MM.1S (cell line): ENCODE results near the gene ABCA13.

Experiments used
- DNase-seq: peaks from one replicate; pipeline ENCODE4 v3.0.0-alpha.2; 2015
- H2AFZ ChIP-seq: fragments of 300-600 bp; sonication (generic); 2 replicates; pipeline ENCODE4 v1.6.0; 2016; ENCODE audit warnings: antibody characterized with exemption, low read length
- H3F3A ChIP-seq: fragments of 300-600 bp; sonication (generic); 2 replicates; pipeline ENCODE4 v1.6.1; 2016; ENCODE audit warnings: mild to moderate bottlenecking, antibody characterized with exemption, low read length, moderate library complexity, mixed read lengths; ENCODE audit not compliant: insufficient read depth
- H3K27ac ChIP-seq: fragments of 300-600 bp; sonication (generic); 2 replicates; pipeline ENCODE4 v1.5.1; 2016; ENCODE audit warnings: mild to moderate bottlenecking, low read length
- H3K27me3 ChIP-seq: fragments of 300-600 bp; sonication (generic); replicated peaks from 2 replicates; pipeline ENCODE4 v1.6.0; 2016; ENCODE audit warnings: low read length; ENCODE audit not compliant: insufficient read depth
- H3K36me3 ChIP-seq: fragments of 300-600 bp; sonication (generic); replicated peaks from 2 replicates; pipeline ENCODE4 v1.6.1; 2016; ENCODE audit warnings: mild to moderate bottlenecking, low read length, mixed read lengths; ENCODE audit not compliant: insufficient read depth
- H3K4me1 ChIP-seq: fragments of 300-600 bp; sonication (generic); 2 replicates; pipeline ENCODE4 v1.6.1; 2016; ENCODE audit warnings: low read length, mixed read lengths
- H3K4me2 ChIP-seq: fragments of 300-600 bp; sonication (generic); 2 replicates; pipeline ENCODE4 v1.6.0; 2016; ENCODE audit warnings: low read depth, low read length
- H3K4me3 ChIP-seq: fragments of 300-600 bp; sonication (generic); 2 replicates; pipeline ENCODE4 v1.5.1; 2016; ENCODE audit warnings: low read length, mixed read lengths
- H3K79me2 ChIP-seq: fragments of 300-600 bp; sonication (generic); 2 replicates; pipeline ENCODE4 v1.6.1; 2016; ENCODE audit warnings: mixed run types, low read length, mixed read lengths
- H3K9ac ChIP-seq: fragments of 300-600 bp; sonication (generic); 2 replicates; pipeline ENCODE4 v1.6.1; 2016; ENCODE audit warnings: low read length, mixed read lengths
- H3K9me2 ChIP-seq: fragments of 300-600 bp; sonication (generic); replicated peaks from 2 replicates; pipeline ENCODE4 v1.6.1; 2016; ENCODE audit warnings: mild to moderate bottlenecking, low read length, mixed read lengths; ENCODE audit not compliant: insufficient read depth
- H3K9me3 ChIP-seq: fragments of 300-600 bp; sonication (generic); replicated peaks from 2 replicates; pipeline ENCODE4 v1.6.1; 2016; ENCODE audit warnings: mild to moderate bottlenecking, low read length, mixed read lengths; ENCODE audit not compliant: insufficient read depth
- H4K20me1 ChIP-seq: fragments of 300-600 bp; sonication (generic); 2 replicates; pipeline ENCODE4 v1.6.1; 2016; ENCODE audit warnings: mild to moderate bottlenecking, low read length, moderate library complexity, mixed read lengths; ENCODE audit not compliant: insufficient read depth
- EZH2 ChIP-seq: fragments of 300-600 bp; sonication (generic); optimal IDR thresholded peaks from 2 replicates; pipeline ENCODE3; 2017; ENCODE audit warnings: low read depth, mild to moderate bottlenecking, antibody characterized with exemption, low read length, mixed read lengths
- EZH2phosphoT487 ChIP-seq: fragments of 300-600 bp; sonication (generic); IDR thresholded peaks from 2 replicates; pipeline ENCODE4 v1.6.1; 2018; ENCODE audit warnings: antibody characterized with exemption, low read length
- TF ChIP-seq, protein P1 (sequence below): fragments of 300-600 bp; sonication (generic); IDR thresholded peaks from 2 replicates; pipeline ENCODE4 v1.5.1; 2016; ENCODE audit warnings: antibody characterized with exemption, low read length, mixed read lengths

The ABCA13 gene

DNA sequence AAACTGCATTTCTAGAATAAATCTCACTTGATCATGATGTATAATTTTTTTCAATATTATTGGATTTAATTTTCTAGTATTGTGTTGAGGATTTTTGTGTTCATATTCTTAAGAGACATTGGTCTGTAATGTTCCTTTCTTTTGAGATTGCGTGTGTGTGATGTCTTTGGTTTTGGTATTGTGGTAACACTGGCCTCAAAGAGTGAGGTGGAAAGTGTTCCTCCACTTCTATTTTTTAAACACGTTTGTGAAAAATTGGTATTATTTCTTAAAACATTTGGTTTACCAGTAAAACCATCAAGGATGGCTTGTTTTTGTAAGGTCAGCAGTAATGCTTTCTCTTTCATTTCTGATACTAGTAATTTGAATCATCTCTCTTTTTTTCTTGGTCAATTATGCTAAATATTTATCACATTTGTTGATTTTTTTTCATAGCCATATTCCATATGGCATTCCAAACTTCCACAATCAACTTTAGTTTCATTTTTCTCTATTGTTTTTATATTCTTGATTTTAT, 462.9 kb downstream of the ABCA13 start:
- Histone ChIP-seq H3K4me2 (peak overlapping the region; percentile 2; the same call in 1 of the 2 replicates), H3K4me1 (no peaks in the 10 kb centered on the region), H3K4me3 (no peak overlapping the region), H3K27me3 (no peaks in the 10 kb centered on the region), H3K36me3 (no peaks in the 10 kb centered on the region), H3K9me3 (no peaks in the 10 kb centered on the region), H3F3A (no peaks in the 10 kb centered on the region), H4K20me1 (no peaks in the 10 kb centered on the region), H3K9me2 (no peaks in the 10 kb centered on the region), H3K9ac (no peak overlapping the region), H3K79me2 (no peaks in the 10 kb centered on the region), H3K27ac (no peak overlapping the region), H2AFZ (0 out of 2 replicates have a peak overlapping the region, but pooled peaks have one; percentile 20)
- TF ChIP-seq EZH2phosphoT487 (no peak), EZH2 (no peak)
- TF ChIP-seq, protein P1, sequence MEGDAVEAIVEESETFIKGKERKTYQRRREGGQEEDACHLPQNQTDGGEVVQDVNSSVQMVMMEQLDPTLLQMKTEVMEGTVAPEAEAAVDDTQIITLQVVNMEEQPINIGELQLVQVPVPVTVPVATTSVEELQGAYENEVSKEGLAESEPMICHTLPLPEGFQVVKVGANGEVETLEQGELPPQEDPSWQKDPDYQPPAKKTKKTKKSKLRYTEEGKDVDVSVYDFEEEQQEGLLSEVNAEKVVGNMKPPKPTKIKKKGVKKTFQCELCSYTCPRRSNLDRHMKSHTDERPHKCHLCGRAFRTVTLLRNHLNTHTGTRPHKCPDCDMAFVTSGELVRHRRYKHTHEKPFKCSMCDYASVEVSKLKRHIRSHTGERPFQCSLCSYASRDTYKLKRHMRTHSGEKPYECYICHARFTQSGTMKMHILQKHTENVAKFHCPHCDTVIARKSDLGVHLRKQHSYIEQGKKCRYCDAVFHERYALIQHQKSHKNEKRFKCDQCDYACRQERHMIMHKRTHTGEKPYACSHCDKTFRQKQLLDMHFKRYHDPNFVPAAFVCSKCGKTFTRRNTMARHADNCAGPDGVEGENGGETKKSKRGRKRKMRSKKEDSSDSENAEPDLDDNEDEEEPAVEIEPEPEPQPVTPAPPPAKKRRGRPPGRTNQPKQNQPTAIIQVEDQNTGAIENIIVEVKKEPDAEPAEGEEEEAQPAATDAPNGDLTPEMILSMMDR: no peak
- DNase-seq: no peak

GRCh38 chr7:48635796-48636195, 464.5 kb downstream of the ABCA13 start:
- no peaks in the 10 kb centered on the region for H4K20me1 ChIP-seq
- H3K9me3 ChIP-seq: no peaks in the 10 kb centered on the region
- H3K27me3 ChIP-seq: no peaks in the 10 kb centered on the region
- H3K9me2 ChIP-seq: no peaks in the 10 kb centered on the region
- H3K9ac ChIP-seq: no peak overlapping the region
- H3K79me2 ChIP-seq: no peaks in the 10 kb centered on the region
- H3K36me3 ChIP-seq: no peaks in the 10 kb centered on the region
- no peaks in the 10 kb centered on the region for H3K4me1 ChIP-seq
- no peak overlapping the region for H3K27ac ChIP-seq
- H3K4me3 ChIP-seq: no peak overlapping the region
- DNase-seq: no peak
- TF ChIP-seq, protein P1: no peak
- no peak for TF ChIP-seq EZH2
- TF ChIP-seq EZH2phosphoT487: no peak
- H2AFZ ChIP-seq: no peak overlapping the region
- no peak overlapping the region for H3K4me2 ChIP-seq
- H3F3A ChIP-seq: no peaks in the 10 kb centered on the region

- no peaks in the 10 kb centered on the region for H3K36me3 ChIP-seq
- no peak overlapping the region for H3K4me3 ChIP-seq
- H3K9me3 ChIP-seq: no peaks in the 10 kb centered on the region
- no peak overlapping the region for H2AFZ ChIP-seq
- H3K9ac ChIP-seq: no peak overlapping the region
- no peak overlapping the region for H3K27ac ChIP-seq
- H3K9me2 ChIP-seq: no peaks in the 10 kb centered on the region
- TF ChIP-seq, protein P1: no peak
- TF ChIP-seq EZH2: no peak
- TF ChIP-seq EZH2phosphoT487: no peak
- H3K27me3 ChIP-seq: no peaks in the 10 kb centered on the region
- no peaks in the 10 kb centered on the region for H3K4me1 ChIP-seq
- H3F3A ChIP-seq: no peaks in the 10 kb centered on the region
- no peaks in the 10 kb centered on the region for H4K20me1 ChIP-seq
- DNase-seq: no peak
- H3K4me2 ChIP-seq: no peak overlapping the region
- H3K79me2 ChIP-seq: no peaks in the 10 kb centered on the region
Measured at GRCh38 chr7:48636391-48637015, 465.2 kb downstream of the ABCA13 start.
